ENCODE measurements around the gene AATK. TPM values are rescaled to one million over a fixed set of nuclear protein-coding genes. Genes with fewer than 3 reads are reported as not detected.

Gene AATK
- total RNA-seq, 2 donors from 2014 or later: 3.3 to 4.3 TPM

DNA sequence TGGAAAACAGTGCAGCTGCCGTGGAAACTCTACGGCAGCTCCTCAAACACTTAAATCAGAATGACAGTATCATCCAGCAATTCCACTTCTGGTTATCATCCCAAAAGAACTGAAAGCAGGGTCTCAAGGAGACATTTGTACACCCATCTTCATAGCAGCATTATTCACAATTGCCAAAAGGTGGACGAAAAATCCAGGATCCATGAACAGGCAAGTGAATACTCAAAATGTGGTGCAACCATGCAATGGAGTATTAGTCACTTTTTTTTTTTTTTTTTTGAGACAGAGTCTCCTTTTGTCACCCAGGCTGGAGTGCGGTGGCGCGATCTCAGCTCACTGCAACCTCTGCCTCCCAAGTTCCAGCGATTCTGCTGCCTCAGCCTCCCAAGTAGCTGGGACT lies 10.6 kb upstream of the AATK start:
- 88 to 90% methylated on average over 4 to 7 of the region's 7 CpGs for WGBS, 2 experiments (ENCODE audit: insufficient coverage in 1 of 2, insufficient read length in 1 of 2)
- DNase-seq: no peak
- H3K9me3 Mint-ChIP-seq: peaks cover 2% of the 10 kb centered on the region

DNA sequence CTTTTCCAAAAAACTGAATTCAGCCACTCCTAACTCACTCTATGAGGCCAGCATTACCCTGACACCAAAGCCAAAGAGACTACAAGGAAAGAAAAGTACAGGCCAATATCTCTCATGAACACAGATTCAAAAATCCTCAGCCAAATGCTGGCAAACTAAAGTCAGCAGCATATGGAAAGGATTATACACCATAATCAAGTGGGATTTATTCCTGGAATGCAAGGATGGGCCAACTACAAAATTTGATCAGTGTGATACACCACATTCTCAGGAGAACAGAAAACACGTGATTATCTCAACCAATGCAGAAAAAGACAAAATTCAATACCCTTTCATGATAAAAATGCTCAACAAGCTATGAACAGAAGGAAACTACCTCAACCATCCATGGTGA lies 7.7 kb upstream of the AATK start:
- Mint-ChIP-seq H3K27ac (no peak overlapping the region), H3K36me3 (ENCODE audit: low read depth) (no peaks in the 10 kb centered on the region), H3K4me1 (no peaks in the 10 kb centered on the region), H3K9me3 (peaks cover 2% of the 10 kb centered on the region), H3K27me3 (ENCODE audit: insufficient read depth) (no peaks in the 10 kb centered on the region), H3K4me3 (no peak overlapping the region)
- Histone ChIP-seq H3K27me3 (ENCODE audit: control insufficient read depth, insufficient read depth, low read length, poor library complexity, severe bottlenecking) (no peaks in the 10 kb centered on the region), H3K4me3 (ENCODE audit: low read length) (no peak overlapping the region), H3K36me3 (ENCODE audit: control insufficient read depth, insufficient read depth, low read length) (no peaks in the 10 kb centered on the region), H3K4me1 (ENCODE audit: control insufficient read depth, insufficient read depth, low read length) (no peaks in the 10 kb centered on the region), H3K9me3 (ENCODE audit: control insufficient read depth, low read length) (peaks cover 6% of the 10 kb centered on the region), H3K9ac (ENCODE audit: extremely low read depth, low read length, poor library complexity, severe bottlenecking) (no peak overlapping the region), H3K27ac (ENCODE audit: low read depth, low read length) (no peak overlapping the region)
- TF ChIP-seq, protein P1, sequence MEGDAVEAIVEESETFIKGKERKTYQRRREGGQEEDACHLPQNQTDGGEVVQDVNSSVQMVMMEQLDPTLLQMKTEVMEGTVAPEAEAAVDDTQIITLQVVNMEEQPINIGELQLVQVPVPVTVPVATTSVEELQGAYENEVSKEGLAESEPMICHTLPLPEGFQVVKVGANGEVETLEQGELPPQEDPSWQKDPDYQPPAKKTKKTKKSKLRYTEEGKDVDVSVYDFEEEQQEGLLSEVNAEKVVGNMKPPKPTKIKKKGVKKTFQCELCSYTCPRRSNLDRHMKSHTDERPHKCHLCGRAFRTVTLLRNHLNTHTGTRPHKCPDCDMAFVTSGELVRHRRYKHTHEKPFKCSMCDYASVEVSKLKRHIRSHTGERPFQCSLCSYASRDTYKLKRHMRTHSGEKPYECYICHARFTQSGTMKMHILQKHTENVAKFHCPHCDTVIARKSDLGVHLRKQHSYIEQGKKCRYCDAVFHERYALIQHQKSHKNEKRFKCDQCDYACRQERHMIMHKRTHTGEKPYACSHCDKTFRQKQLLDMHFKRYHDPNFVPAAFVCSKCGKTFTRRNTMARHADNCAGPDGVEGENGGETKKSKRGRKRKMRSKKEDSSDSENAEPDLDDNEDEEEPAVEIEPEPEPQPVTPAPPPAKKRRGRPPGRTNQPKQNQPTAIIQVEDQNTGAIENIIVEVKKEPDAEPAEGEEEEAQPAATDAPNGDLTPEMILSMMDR (conservative IDR thresholded peaks at IDR 0.05): no peak
- no peak for DNase-seq
- 75 to 100% methylated on average over 1 of the region's 1 CpG for WGBS, 2 experiments (ENCODE audit: insufficient coverage in 1 of 2, insufficient read length in 1 of 2)

More for the DNA sequence above, 10.6 kb upstream of the AATK start:
- no peak overlapping the region for H3K27ac ChIP-seq (ENCODE audit: low read depth, low read length)
- TF ChIP-seq, protein P1 (conservative IDR thresholded peaks at IDR 0.05): no peak
- H3K27me3 Mint-ChIP-seq (ENCODE audit: insufficient read depth): no peaks in the 10 kb centered on the region
- no peaks in the 10 kb centered on the region for H3K4me1 Mint-ChIP-seq
- H3K36me3 Mint-ChIP-seq (ENCODE audit: low read depth): no peaks in the 10 kb centered on the region
- H3K4me3 Mint-ChIP-seq: no peak overlapping the region
- H3K4me1 ChIP-seq (ENCODE audit: control insufficient read depth, insufficient read depth, low read length): no peaks in the 10 kb centered on the region
- no peaks in the 10 kb centered on the region for H3K27me3 ChIP-seq (ENCODE audit: control insufficient read depth, insufficient read depth, low read length, poor library complexity, severe bottlenecking)
- no peaks in the 10 kb centered on the region for H3K36me3 ChIP-seq (ENCODE audit: control insufficient read depth, insufficient read depth, low read length)
- H3K9me3 ChIP-seq (ENCODE audit: control insufficient read depth, low read length): peaks cover 6% of the 10 kb centered on the region
- H3K4me3 ChIP-seq (ENCODE audit: low read length): no peak overlapping the region
- H3K27ac Mint-ChIP-seq: no peak overlapping the region
- H3K9ac ChIP-seq (ENCODE audit: extremely low read depth, low read length, poor library complexity, severe bottlenecking): no peak overlapping the region

DNA sequence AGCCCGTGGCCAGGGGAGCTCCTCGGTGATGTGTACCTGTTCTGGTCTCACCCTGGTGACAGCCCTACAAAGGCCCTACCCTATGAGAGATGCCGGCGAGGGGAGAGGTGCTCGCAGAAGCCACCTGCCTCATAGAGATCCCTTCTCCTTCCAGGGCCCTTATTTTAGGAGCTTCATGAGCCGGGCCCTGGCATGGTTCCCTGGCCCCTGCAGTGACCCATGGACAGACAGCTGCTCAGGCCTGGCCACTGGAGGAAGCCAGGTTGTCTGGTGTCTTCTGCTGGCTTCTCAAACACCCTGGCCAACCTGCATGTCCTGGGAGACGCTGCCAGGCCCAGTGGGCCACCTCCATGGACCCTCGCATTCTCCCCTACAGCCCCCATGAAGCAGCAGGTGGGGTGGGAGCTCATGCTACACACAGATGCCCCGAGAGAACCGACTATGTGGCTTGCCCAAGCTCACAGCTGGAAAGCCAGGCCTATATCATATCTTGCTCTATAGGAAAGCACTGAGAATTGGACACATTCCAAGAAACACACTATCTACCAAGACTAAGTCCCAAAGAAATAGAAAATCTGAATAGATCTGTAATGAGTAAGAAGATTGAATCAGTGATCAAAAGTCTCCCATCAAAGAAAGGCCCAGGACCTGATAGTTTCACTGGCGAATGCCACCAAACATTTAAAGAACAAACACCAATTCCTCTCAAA lies 7.2 kb upstream of the AATK start:
- H3K27ac Mint-ChIP-seq: no peak overlapping the region
- H3K4me3 Mint-ChIP-seq: no peak overlapping the region
- no peak overlapping the region for H3K27ac ChIP-seq (ENCODE audit: low read depth, low read length)
- no peak for DNase-seq
- no peaks in the 10 kb centered on the region for H3K36me3 ChIP-seq (ENCODE audit: control insufficient read depth, insufficient read depth, low read length)
- peaks cover 2% of the 10 kb centered on the region for H3K9me3 Mint-ChIP-seq
- 94 to 97% methylated on average over 9 to 11 of the region's 11 CpGs for WGBS, 2 experiments (ENCODE audit: insufficient coverage in 1 of 2, insufficient read length in 1 of 2)
- H3K36me3 Mint-ChIP-seq (ENCODE audit: low read depth): no peaks in the 10 kb centered on the region
- no peak overlapping the region for H3K4me3 ChIP-seq (ENCODE audit: low read length)
- no peaks in the 10 kb centered on the region for H3K4me1 ChIP-seq (ENCODE audit: control insufficient read depth, insufficient read depth, low read length)
- H3K27me3 ChIP-seq (ENCODE audit: control insufficient read depth, insufficient read depth, low read length, poor library complexity, severe bottlenecking): no peaks in the 10 kb centered on the region
- no peaks in the 10 kb centered on the region for H3K4me1 Mint-ChIP-seq
- H3K9me3 ChIP-seq (ENCODE audit: control insufficient read depth, low read length): peaks cover 6% of the 10 kb centered on the region
- TF ChIP-seq, protein P1 (conservative IDR thresholded peaks at IDR 0.05): no peak
- H3K27me3 Mint-ChIP-seq (ENCODE audit: insufficient read depth): no peaks in the 10 kb centered on the region
- H3K9ac ChIP-seq (ENCODE audit: extremely low read depth, low read length, poor library complexity, severe bottlenecking): no peak overlapping the region
